GM21737 (cell line): Measurements from ENCODE around the gene PLOD1.
"Not testable (repeated sequence)": the region's sequence is repeated elsewhere in the genome, so short reads cannot be mapped to it uniquely, and the experiment has no call there.

Experiments
- ATAC-seq: cut with Tn5 transposase; IDR thresholded peaks from one replicate; pipeline ENCODE4 v1.9.1; 2021; ENCODE audit warnings: mild to moderate bottlenecking, moderate library complexity; ENCODE audit not compliant: unreplicated experiment

The PLOD1 gene

GRCh38 chr1:11938722-11939526 lies 4.4 kb downstream of the PLOD1 start:
- ATAC-seq, result no peak

- ATAC-seq, result not testable (repeated sequence)
Measured at GRCh38 chr1:11939794-11940193, 5.3 kb downstream of the PLOD1 start.

- ATAC-seq, result no peak
Measured at GRCh38 chr1:11940260-11940921, 5.9 kb downstream of the PLOD1 start.

GRCh38 chr1:11942280-11942679 lies 7.8 kb downstream of the PLOD1 start:
- ATAC-seq, result no peak

- ATAC-seq, result no peak
Measured at GRCh38 chr1:11943619-11944018, 9.1 kb downstream of the PLOD1 start.

- ATAC-seq, result no peak
Measured at GRCh38 chr1:11944358-11944931, 9.9 kb downstream of the PLOD1 start.

- ATAC-seq, result no peak
Measured at GRCh38 chr1:11946647-11947046, 12.1 kb downstream of the PLOD1 start.

GRCh38 chr1:11948822-11949458 lies 14.4 kb downstream of the PLOD1 start:
- ATAC-seq, result no peak

- no peak for ATAC-seq
Measured at GRCh38 chr1:11951901-11952300, 17.4 kb downstream of the PLOD1 start.

- ATAC-seq, result no peak
Measured at GRCh38 chr1:11952455-11953109, 18.1 kb downstream of the PLOD1 start.

- no peak for ATAC-seq
Measured at GRCh38 chr1:11955221-11955620, 20.7 kb downstream of the PLOD1 start.

- ATAC-seq, result no peak
Measured at GRCh38 chr1:11957398-11957797, 22.9 kb downstream of the PLOD1 start.

GRCh38 chr1:11957897-11958296 lies 23.4 kb downstream of the PLOD1 start:
- ATAC-seq, result no peak

- no peak for ATAC-seq
Measured at GRCh38 chr1:11960276-11960675, 25.8 kb downstream of the PLOD1 start.

- ATAC-seq, result no peak
Measured at GRCh38 chr1:11960715-11961114, 26.2 kb downstream of the PLOD1 start.

- no peak for ATAC-seq
Measured at GRCh38 chr1:11961230-11961629, 26.7 kb downstream of the PLOD1 start.

- ATAC-seq, result no peak
Measured at GRCh38 chr1:11963622-11964021, 29.1 kb downstream of the PLOD1 start.

- ATAC-seq, result no peak
Measured at GRCh38 chr1:11964656-11965055, 30.1 kb downstream of the PLOD1 start.

GRCh38 chr1:11967028-11967547 lies 32.6 kb downstream of the PLOD1 start:
- ATAC-seq, result no peak

- no peak for ATAC-seq
Measured at GRCh38 chr1:11970441-11971185, 36.1 kb downstream of the PLOD1 start.
